Measurements from ENCODE around the gene NEIL1. TPM values are rescaled to one million over a fixed set of nuclear protein-coding genes. Genes with fewer than 3 reads are reported as not detected.

The NEIL1 gene
- total and polyA plus RNA-seq, 2 donors (not counting 3 experiments of a cell fraction or from before 2014, with no cell fraction given) = 29.5 TPM

- POLR2A ChIA-PET = no interaction called here
- no peaks in the 10 kb centered on the region for H3K27me3 ChIP-seq (ENCODE audit: control insufficient read depth in 2 of 2, insufficient read depth in 2 of 2, low read length in 2 of 2)
- DNase-seq (ENCODE audit: low read depth, low spot score) = peak; percentile 89
- dilution Hi-C loops (cut with MboI; ENCODE audit: extremely low pct_ligation_motif_present, low sequenced_read_pairs) (no loop called here), intact Hi-C loops (cut with micrococcal nuclease) (no loop called here)
- peaks cover 7% of the 10 kb centered on the region for H3K79me2 ChIP-seq (ENCODE audit: control insufficient read depth, insufficient read depth, low read length)
- BruUV-seq (replicated peaks) = no TSS peak
- CTCF ChIA-PET = interaction anchor here (0.6 kb wide), 1 partner anchor 329 kb away, joined by 3 read pairs; no protein-coding TSS in a partner anchor
- H3K9me1 ChIP-seq (replicated peaks; ENCODE audit: control insufficient read depth, extremely low read depth, insufficient read depth, low read length) = no peaks in the 10 kb centered on the region
- peaks cover 10% of the 10 kb centered on the region for H3K4me1 ChIP-seq (ENCODE audit: control insufficient read depth, extremely low read depth, insufficient read depth, low read length)
- FAIRE-seq = peak; percentile 93
- H3K4me3 ChIP-seq (replicated peaks in 1 of 3; ENCODE audit: insufficient read depth in 1 of 3, low read depth in 1 of 3, low read length in 3 of 3) = peak within 1 kb of the TSS; percentile 50 to 85 (median 67)
- peak within 1 kb of the TSS; percentile 83 for H3K9ac ChIP-seq (replicated peaks; ENCODE audit: extremely low read depth, insufficient read depth, low read length)
- H3K9me3 ChIP-seq (replicated peaks; ENCODE audit: control insufficient read depth, insufficient read depth, low read length) = no peaks in the 10 kb centered on the region
- peak within 1 kb of the TSS; percentile 60 for H3K27ac ChIP-seq (ENCODE audit: insufficient read depth, low read depth, low read length)
- H4K20me1 ChIP-seq (replicated peaks; ENCODE audit: control insufficient read depth, extremely low read depth, insufficient read depth, low read length) = no peaks in the 10 kb centered on the region
- no peak for TF ChIP-seq GATA2 (IDR thresholded peaks at IDR 0.05; ENCODE audit: insufficient read depth, insufficient read length, low read depth, low read length)
- peak; percentile 66 for TF ChIP-seq MAX (IDR thresholded peaks at IDR 0.05; ENCODE audit: insufficient read depth, insufficient read length)
- TF ChIP-seq JUN (IDR thresholded peaks at IDR 0.05; ENCODE audit: borderline replicate concordance, insufficient read depth, insufficient read length, low read depth) = no peak
- TF ChIP-seq MYC (IDR thresholded peaks at IDR 0.05; ENCODE audit: low read depth, low read length) = no peak
- TF ChIP-seq POLR2A (IDR thresholded peaks at IDR 0.05; ENCODE audit: low read depth, low read length) = peak; percentile 85
- TF ChIP-seq CTCF (IDR thresholded peaks at IDR 0.05; ENCODE audit: extremely low read depth in 1 of 2, insufficient read depth in 1 of 2, low read depth in 1 of 2, low read length in 2 of 2) = no peak
- TF ChIP-seq FOS (IDR thresholded peaks at IDR 0.05; ENCODE audit: borderline replicate concordance, insufficient read depth, low read length) = no peak
- TF ChIP-seq POLR2AphosphoS5 (IDR thresholded peaks at IDR 0.05; ENCODE audit: insufficient read depth, low read depth, low read length) = peak; percentile 76
- no peak for TF ChIP-seq EZH2 (IDR thresholded peaks at IDR 0.05; ENCODE audit: borderline replicate concordance, low read depth, low read length, severe bottlenecking)
- H3K4me2 ChIP-seq (ENCODE audit: insufficient read depth, low read length) = peak within 1 kb of the TSS; percentile 94
- peaks cover 0 to 8% of the 10 kb centered on the region in 2 experiments for H3K36me3 ChIP-seq (ENCODE audit: control insufficient read depth in 2 of 2, extremely low read depth in 1 of 2, insufficient read depth in 2 of 2, low read length in 2 of 2)
- H2AFZ ChIP-seq (ENCODE audit: low read depth, low read length) = peak within 1 kb of the TSS; percentile 92
These were observed 11.0 kb upstream of the NEIL1 start, which contains the start of gene COMMD4 for GRCh38 chr15:75335705-75336355. TSS of gene COMMD4 (plus strand) at chr15:75336063. CDS start at chr15:75336090, 27 bp downstream.

Data from endothelial cell of umbilical vein (primary cell).